ENCODE results near the gene XPR1. TPM values are rescaled to one million over a fixed set of nuclear protein-coding genes. Genes with fewer than 3 reads are reported as not detected.

Gene XPR1
- polyA plus RNA-seq, 1 donor = 46.2 TPM

DNA sequence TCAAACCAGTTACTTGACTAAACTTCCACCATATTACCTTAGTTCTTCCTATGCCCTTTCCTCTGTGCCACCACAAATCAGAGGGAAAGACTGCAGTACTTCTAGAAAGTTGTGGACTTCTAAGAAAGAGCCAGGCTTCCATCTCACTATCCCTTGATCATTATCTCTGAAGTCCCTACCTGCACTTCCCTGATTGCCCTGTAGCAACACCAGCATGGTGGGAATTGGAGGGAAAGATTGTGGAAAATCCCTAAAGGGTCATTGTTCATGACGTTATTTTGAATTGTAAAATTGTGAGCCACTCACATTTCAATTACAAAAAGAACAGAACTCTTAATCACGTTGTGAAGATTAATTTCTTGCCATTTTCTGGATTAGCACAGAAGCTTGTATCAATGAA is 257.5 kb downstream of the XPR1 start:
- no peak for DNase-seq

- no peak for DNase-seq
Observed at GRCh38 chr1:180892272-180892671, 260.4 kb downstream of the XPR1 start.

- no peak for DNase-seq
Observed at GRCh38 chr1:180892675-180893074, 260.9 kb downstream of the XPR1 start.

- DNase-seq = no peak
Observed at GRCh38 chr1:180893614-180894013, 261.8 kb downstream of the XPR1 start.

GRCh38 chr1:180896161-180896560 is 264.3 kb downstream of the XPR1 start:
- DNase-seq = no peak

GRCh38 chr1:180898441-180899219 is 266.8 kb downstream of the XPR1 start:
- DNase-seq = no peak

DNA sequence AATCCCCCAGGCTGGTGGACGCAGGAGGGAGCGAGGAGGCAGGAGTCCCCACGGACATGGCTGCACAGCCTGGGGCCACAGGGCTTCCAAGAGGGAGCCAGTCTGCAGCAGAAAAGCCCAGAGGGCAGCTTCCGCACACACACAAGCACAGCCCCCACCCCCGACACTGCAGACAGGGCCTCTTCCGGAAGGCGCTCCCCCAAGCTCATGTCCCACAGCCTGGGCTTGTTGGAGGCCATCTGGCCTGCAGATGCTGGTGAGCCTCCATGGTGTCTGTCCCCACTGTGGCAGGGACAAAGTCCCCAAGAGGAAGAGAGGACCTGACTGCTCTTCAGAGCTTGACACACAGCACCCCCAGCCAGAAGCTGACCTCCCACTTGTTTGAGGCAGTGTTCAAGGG is 267.4 kb downstream of the XPR1 start:
- no peak for DNase-seq

DNA sequence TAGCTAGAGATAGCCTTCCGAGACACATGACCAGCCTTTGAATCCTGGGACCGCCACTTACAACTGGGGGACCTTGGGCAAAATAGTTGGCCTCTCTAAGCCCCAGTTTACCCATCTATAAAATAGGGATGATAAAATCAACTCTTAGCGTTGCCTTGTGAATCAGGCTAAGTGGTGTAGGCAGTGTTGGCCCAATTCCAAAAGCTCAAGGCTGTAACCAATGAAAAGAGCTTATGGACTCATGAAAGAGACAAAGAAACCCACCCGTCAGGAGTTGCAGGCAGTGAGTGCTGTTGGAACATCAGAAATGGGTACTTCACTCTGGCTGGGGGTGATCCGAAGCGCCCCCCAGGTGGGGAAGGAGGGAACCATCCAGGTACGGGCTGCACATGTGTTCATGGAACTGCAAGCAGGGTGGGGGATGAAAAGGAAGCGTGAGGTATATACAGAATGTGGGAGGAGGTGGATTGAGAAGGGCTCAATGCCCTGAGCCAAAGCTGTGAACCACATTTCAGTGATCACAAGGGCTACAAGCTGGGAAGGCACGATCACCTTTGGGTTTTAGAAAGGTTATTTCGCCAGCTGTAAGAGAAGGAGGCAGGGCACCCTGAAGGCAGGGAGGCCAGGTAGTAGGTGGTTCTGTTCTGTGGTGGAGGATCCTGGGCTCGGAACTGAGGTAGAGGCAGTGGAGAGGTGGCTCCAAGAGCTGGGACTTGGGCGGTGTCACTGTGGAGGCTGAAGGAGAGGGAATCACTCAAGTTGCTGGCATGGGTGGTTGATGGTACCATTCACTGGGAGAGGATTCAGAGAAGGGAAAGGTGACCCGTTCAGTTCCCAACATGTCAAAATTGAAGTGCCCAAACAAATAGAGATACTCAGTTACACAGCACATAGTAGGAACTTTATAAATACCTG is 269.5 kb downstream of the XPR1 start:
- DNase-seq = no peak

GRCh38 chr1:180902541-180902940 is 270.7 kb downstream of the XPR1 start:
- DNase-seq = no peak

- DNase-seq = no peak
Observed at GRCh38 chr1:180905927-180906326, 274.1 kb downstream of the XPR1 start.

DNA sequence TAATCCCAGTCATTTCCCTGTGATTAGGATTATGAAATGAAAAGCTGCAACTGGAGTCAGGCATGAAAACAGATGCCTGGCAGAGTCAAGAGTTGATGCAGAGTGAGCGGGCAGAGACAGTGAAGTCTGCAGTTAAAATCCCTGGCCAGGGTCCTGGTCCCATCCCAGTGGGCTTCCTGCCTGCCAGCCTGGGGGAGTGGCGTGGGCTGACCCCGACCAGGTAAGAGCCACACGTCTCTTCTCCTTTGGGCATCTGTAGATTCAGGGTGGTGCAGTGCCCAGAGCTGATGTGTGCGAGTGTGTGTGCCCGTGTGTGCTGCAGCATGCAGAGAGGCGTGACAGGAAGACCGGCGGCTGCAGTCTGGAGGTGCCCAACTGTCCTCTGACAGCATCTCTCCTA is 274.7 kb downstream of the XPR1 start:
- no peak for DNase-seq

- DNase-seq = no peak
Observed at GRCh38 chr1:180907313-180908055, 275.7 kb downstream of the XPR1 start.

DNA sequence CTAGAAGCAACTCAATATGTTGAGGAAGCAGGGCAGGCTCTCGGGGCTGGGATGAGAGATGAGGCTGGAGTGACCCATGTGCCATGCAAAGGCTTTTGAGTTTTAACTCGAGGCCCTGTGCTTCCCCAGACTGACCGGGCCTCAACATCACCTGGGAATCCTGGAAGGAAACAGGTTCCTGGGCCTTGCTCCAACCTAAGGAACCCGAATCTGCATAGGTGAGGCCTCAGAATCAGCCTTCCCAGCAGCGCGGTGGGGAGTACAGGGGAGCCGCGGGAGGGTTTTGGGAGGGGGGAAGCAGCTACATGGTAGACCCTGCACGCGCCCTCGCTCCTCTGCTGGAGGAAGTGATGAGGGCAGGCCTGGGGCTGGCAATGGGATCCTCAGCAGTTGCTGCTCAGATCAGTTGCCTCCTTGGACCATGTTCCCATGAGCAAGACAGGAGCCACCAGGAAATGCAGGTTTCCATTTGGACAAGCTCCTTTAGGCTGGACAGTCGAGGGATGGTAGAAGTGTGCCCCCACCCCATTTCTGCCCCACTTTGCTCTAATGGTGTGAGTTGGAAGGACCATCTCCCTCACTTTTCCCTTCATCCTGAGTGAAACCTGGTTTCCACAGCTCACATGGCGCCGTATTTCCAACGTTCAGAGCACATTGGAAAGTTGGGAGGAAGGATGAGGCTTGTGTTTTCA is 276.4 kb downstream of the XPR1 start:
- DNase-seq = no peak

- no peak for DNase-seq
Observed at GRCh38 chr1:180909005-180909414, 277.2 kb downstream of the XPR1 start.

GRCh38 chr1:180909462-180909976 is 277.7 kb downstream of the XPR1 start:
- no peak for DNase-seq

DNA sequence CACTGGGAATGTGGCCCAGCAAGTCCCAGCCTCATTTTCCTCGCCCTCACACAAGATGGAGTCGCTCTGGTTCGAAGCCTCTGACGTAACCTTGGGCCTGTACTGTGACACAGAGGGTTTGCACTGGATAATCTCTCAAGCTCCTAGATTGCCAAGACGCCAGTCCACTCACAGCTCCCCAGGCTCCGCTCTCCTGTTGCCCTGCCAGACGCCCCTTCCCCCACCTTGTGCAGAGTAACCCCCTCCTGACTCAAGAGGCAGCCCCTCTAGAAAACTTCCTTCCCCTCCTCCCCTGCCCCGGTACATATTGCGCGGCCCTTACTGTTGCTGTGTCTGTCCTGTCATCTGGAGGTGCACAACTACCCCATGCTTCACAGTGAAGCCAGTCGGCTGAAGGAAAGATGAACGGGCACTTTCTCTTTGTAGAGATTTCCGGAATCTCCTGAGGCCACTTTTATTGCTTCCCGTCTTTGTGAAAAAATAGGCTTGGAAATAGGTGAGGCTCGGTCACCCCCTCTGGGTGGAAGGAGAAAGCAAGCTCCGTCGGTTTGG is 279.9 kb downstream of the XPR1 start:
- DNase-seq = no peak

- DNase-seq = peak; percentile 41
Observed at GRCh38 chr1:180912211-180912800, 280.5 kb downstream of the XPR1 start.

GRCh38 chr1:180912801-180913565 is 281.2 kb downstream of the XPR1 start, which contains the start of gene KIAA1614:
Gene KIAA1614, plus strand, starts transcription at chr1:180912897. Its CDS starts 347 bp downstream, at chr1:180913244.
- DNase-seq = peak; percentile 46

- DNase-seq = no peak
Observed at GRCh38 chr1:180915426-180915965, 283.7 kb downstream of the XPR1 start.
